Fibroblast of the conjunctiva (primary cell): Measurements from ENCODE around the gene HAUS7.

Source experiments
- DNase-seq: peaks from one replicate; pipeline ENCODE4 v3.0.0-alpha.2; 2010; ENCODE audit warnings: low read depth

Gene HAUS7

GRCh38 chrX:153499341-153499740, 29.0 kb upstream of the HAUS7 start:
- no peak for DNase-seq

DNA sequence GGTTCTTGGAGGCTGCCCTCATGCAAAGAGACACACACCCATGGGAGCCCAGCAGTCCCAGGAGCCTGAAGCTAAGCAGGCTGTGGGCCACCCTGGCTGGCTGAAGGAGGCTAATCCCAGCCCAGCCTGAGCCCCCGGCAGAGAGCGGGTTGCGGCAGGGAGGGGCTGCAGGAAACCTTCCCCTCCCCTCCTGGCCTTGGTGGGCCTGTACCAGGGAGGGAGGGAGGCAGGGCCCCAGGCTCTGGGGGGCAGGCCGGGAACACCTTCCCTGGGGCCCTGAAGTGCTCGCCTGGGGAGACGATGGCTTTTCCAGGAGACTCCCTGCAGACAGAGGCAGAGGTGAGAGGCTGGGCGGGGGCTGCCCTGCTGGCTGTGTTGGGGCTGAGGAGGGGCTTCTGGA, 28.1 kb upstream of the HAUS7 start:
- no peak for DNase-seq

DNA sequence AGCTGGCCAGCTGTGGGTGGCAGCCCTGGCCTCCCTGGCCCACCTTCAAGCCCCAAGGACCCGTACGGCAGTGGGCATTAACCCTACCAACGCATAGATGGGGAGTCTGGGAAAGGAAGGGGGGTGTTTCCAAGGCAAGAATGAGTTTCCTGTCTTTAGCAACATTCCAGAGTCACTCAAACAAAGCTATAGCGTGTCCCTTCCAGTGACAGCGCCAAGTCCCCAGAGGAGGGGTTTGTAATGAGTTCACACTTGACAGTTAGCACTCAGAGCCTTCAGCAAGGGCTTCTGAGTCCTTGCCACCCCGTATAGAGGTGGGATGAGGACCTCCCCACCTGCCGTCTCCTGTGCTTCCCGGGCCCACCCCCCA, 26.2 kb upstream of the HAUS7 start:
- DNase-seq, result no peak

GRCh38 chrX:153495903-153496589, 25.7 kb upstream of the HAUS7 start:
- DNase-seq, result no peak

GRCh38 chrX:153495362-153495751, 25.0 kb upstream of the HAUS7 start:
- DNase-seq, result peak; percentile 57

GRCh38 chrX:153494541-153495361, 24.4 kb upstream of the HAUS7 start, which contains the start of gene BGN:
BGN (plus strand) TSS chrX:153494980; CDS start chrX:153504632, 9,652 bp downstream.
- no peak for DNase-seq

GRCh38 chrX:153494061-153494460, 23.7 kb upstream of the HAUS7 start:
- DNase-seq, result no peak

- no peak for DNase-seq
Measured at GRCh38 chrX:153493085-153493484, 22.7 kb upstream of the HAUS7 start.

GRCh38 chrX:153492543-153492942, 22.2 kb upstream of the HAUS7 start:
- no peak for DNase-seq

- DNase-seq, result no peak
Measured at GRCh38 chrX:153491918-153492317, 21.5 kb upstream of the HAUS7 start.

GRCh38 chrX:153491351-153491914, 21.1 kb upstream of the HAUS7 start:
- no peak for DNase-seq

DNA sequence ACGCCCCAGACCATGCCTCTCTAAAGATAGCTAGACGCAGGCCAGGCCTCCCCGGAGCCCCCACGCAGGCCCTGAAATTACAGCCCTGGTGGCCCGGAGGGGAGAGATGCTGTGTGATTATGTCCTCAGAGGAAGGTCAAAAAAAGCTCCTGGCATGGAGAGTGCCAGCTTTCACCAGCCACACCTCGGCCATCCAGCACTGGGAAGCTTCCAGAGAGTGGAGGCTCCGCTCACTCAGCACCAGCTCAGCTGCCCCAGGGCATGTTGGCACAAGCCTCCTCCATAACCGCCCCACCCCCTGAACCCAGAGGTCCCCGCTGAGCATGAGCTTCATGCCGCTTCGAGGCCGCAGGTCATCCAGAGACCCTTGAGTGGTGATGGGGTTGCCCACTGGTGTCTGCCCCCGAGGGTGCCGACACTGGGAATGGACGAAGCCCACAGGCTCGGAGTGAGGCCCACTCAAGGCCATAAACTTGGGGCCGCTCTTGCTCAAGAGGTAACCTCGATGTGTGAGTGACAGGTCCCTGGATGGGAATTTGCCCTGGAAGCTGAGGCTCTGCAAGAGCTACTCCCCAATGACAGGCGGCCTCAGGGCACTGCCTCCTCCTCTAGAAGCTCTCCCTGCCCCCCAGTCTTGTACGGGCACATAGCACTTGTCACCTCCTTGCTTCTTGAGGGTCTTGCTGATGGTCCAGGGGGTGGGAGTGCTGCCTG, 20.0 kb upstream of the HAUS7 start:
- no peak for DNase-seq

GRCh38 chrX:153488231-153488914, 18.0 kb upstream of the HAUS7 start:
- DNase-seq, result no peak

DNA sequence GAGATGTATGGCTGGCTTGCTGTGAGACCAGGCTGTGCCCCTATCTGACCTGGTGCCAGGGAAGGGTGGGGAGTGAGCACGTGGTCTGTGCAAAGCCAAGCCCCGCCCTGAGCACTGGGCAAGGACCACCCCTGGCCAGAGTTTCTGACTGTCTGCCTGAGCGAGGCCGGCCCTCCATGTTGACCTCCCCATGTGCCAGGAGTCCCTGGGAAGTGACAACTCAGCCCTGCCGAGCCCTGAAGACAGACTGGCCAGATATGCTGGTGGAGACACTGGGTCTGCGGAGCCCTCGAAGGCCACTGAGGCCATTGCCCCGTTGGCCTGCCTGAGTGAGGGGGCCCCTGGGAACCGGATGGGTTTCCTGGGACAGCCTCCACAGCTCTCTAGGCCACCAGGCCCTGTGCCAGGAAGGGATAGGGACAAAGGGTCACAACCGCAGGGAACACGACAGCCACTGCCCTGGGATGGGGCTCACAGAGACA, 17.3 kb upstream of the HAUS7 start:
- DNase-seq, result no peak

DNA sequence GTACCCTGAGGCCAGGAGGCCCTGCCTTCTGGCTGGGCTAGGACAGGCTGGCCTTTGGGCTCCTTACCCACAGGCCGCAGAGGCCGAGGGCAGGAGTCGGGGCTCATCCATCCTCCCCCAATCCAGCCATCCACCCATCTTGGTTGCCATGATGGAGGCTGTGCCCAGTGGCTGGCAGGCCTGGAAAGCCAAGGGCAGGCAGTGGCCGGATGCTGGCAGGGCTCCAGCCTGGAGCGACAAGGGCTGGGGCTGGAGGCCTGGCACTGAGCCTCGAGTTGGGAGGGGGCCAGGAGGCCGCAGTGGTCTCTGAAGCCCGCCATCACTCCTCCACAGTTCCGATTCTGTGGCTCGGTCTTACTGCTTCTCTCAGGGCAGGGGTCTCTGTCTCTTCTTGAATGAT, 15.8 kb upstream of the HAUS7 start:
- no peak for DNase-seq

- no peak for DNase-seq
Measured at GRCh38 chrX:153485396-153486080, 15.2 kb upstream of the HAUS7 start.

- no peak for DNase-seq
Measured at GRCh38 chrX:153482376-153483015, 12.1 kb upstream of the HAUS7 start.

- DNase-seq, result no peak
Measured at GRCh38 chrX:153481043-153481442, 10.7 kb upstream of the HAUS7 start.

DNA sequence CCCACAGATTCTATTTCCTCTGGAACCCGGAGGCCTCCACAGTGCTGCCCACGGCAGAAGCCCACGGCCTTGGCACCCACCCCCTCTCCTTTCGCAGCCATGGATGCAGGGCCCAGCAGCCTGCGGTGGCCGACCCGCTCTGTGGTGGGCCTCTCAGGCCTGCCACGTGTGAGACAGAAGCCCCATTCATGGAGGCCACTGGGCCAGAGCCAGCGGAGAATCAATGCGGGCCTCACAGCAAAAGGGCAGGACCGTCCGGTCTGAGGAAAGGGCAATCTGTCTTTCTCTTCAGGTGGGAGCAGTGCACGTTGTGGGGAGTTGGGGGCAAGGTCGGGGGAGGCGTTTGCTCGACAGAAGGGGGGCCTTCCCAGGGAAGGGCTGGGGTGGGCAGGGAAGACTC, 8.4 kb upstream of the HAUS7 start:
- no peak for DNase-seq

GRCh38 chrX:153477901-153478300, 7.5 kb upstream of the HAUS7 start:
- no peak for DNase-seq

DNA sequence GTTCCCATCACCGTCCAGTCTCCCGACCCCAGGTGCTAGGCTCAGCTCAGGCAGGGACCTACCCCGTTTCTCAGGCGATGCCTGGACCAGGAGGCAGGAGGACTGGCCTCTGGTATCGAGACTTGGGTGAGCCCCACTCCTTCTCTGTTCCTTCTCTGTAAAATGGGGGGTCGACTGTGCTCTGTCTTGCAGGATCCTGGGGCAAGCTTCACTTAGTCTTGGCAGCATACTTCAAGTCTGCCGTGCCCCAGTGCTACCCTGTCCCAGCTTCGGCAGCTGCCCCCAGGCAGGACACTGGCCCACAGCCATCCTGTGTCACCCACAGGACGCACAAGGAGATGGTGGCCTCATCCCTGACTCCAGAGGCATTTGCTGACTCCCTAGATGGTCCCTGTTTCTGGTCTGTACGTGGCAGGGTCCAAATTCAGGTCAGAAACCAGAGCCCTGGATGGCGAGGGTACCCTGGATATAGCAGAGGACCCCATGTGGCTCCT, 7.0 kb upstream of the HAUS7 start:
- DNase-seq, result no peak
